ENCODE data around the gene PRDM2. TPM values are rescaled to one million over a fixed set of nuclear protein-coding genes. Genes with fewer than 3 reads are reported as not detected.

The PRDM2 gene
- total RNA-seq, 6 experiments from 2014 or later, result 20.9 to 26.9 (median 25.7) TPM

DNA sequence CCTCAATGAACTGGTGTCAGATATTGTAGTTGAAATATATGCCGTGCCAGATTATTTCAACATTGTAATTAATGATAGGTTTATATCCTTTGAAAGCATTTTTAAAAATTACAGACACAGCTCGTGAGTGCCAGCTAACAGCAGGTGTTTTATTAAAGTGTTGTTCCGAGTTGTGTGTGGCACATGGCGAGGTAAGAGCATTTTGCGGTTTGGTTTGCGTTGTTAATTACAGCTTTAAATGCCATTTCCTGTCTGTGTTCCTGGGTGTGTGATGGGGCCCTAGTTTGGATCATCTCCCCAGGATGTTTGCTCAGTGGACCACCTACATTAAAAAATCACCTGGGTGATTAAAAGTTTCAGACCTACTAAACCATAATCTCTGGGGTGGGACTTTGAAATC, 97.4 kb downstream of the PRDM2 start:
- Mint-ChIP-seq H3K27me3 (ENCODE audit: insufficient read depth) (peaks cover 6% of the 10 kb centered on the region), H3K9me3 (no peaks in the 10 kb centered on the region), H3K4me1 (ENCODE audit: low read depth) (peaks cover 6% of the 10 kb centered on the region), H3K27ac (no peak overlapping the region), H3K4me3 (no peak overlapping the region), H3K36me3 (ENCODE audit: low read depth) (peaks cover 29% of the 10 kb centered on the region)
- TF ChIP-seq, protein P1, sequence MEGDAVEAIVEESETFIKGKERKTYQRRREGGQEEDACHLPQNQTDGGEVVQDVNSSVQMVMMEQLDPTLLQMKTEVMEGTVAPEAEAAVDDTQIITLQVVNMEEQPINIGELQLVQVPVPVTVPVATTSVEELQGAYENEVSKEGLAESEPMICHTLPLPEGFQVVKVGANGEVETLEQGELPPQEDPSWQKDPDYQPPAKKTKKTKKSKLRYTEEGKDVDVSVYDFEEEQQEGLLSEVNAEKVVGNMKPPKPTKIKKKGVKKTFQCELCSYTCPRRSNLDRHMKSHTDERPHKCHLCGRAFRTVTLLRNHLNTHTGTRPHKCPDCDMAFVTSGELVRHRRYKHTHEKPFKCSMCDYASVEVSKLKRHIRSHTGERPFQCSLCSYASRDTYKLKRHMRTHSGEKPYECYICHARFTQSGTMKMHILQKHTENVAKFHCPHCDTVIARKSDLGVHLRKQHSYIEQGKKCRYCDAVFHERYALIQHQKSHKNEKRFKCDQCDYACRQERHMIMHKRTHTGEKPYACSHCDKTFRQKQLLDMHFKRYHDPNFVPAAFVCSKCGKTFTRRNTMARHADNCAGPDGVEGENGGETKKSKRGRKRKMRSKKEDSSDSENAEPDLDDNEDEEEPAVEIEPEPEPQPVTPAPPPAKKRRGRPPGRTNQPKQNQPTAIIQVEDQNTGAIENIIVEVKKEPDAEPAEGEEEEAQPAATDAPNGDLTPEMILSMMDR (IDR thresholded peaks at IDR 0.05), result no peak
- no peak for DNase-seq

DNA sequence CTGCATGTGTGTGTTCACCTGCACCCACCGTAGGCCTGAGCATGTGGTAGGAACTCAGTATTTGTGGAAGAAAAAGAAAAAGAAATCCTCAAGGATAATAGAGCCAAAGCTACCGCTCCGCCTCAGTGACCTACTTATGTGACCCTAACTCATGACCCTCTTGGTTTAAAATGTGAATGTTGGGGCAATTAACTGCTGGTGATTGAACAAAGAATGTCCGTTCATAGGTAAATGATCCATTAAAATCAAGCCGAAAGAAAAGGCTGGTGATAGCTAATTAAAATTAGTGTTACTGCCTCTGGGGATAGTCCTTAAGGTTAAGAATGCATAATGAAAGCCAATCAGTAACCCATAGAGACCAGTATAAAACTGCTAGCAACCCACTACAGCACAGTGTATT, 98.1 kb downstream of the PRDM2 start:
- H3K27me3 Mint-ChIP-seq (ENCODE audit: insufficient read depth), result peaks cover 6% of the 10 kb centered on the region
- TF ChIP-seq, protein P1 (IDR thresholded peaks at IDR 0.05), result no peak
- peaks cover 22% of the 10 kb centered on the region for H3K36me3 Mint-ChIP-seq (ENCODE audit: low read depth)
- no peaks in the 10 kb centered on the region for H3K9me3 Mint-ChIP-seq
- H3K27ac Mint-ChIP-seq, result no peak overlapping the region
- no peaks in the 10 kb centered on the region for H3K4me1 Mint-ChIP-seq (ENCODE audit: low read depth)
- no peak overlapping the region for H3K4me3 Mint-ChIP-seq
- no peak for DNase-seq

DNA sequence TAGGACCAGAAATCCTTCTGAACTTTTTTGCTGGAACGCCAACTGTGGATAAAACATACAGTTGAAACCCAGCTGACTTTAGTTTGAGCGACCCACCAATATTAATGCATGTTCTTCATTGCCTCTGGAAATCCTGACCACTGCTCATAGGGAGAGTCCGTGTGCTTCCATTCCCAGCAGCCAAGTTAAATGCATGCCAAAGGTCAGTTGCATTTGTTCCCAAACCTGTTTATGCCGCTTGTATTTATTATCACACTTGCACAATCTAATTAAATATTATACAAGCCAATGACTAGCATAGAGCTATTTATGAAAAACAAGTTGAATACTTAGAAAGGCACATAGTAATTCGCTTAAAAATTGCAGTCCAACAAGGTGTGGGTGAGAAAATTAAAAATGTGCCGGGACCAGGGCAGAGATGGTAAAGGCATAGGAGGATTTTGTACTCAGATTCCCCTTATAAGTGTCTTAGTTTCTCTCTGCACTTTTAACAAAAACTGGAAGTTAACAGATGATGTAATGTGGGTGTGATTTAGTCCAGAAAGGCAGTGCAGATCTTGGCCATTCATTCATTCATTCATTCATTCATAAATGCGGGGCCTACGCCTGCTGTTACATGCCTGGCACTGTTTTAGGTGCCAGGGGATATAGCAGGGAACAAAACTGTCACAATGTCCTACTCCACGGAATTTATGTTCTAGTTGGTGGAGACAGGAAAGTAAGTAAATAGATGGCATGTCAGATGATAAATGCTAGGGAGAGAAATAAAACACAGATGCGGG, 99.7 kb downstream of the PRDM2 start:
- no peak for DNase-seq
- H3K27ac Mint-ChIP-seq, result no peak overlapping the region
- H3K9me3 Mint-ChIP-seq, result no peaks in the 10 kb centered on the region
- H3K36me3 Mint-ChIP-seq (ENCODE audit: low read depth), result peaks cover 16% of the 10 kb centered on the region; the same call in 1 of the 2 replicates
- no peaks in the 10 kb centered on the region for H3K4me1 Mint-ChIP-seq (ENCODE audit: low read depth)
- TF ChIP-seq, protein P1 (IDR thresholded peaks at IDR 0.05), result no peak
- H3K4me3 Mint-ChIP-seq, result no peak overlapping the region
- peaks cover 6% of the 10 kb centered on the region for H3K27me3 Mint-ChIP-seq (ENCODE audit: insufficient read depth)

DNA sequence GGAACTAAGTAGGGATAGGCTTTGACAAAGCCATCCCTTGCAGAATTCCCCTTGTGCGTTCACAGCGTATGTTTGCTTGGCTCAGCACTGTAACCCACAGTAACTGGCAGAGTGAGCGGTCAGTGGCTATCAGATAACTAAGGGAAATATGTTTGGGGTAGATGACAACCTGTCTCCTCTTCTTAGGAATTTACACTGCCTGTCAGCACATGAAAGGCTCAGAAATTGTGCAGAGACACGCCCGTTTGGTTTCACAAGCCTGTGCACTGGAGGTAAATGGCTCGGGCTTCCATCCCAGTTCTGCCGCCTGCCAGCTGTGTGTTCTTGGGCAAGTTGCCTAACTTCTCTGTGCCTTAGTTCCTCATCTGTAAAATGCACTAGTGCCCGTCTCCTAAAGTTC, 101.2 kb downstream of the PRDM2 start:
- Mint-ChIP-seq H3K27ac (no peak overlapping the region), H3K36me3 (ENCODE audit: low read depth) (0 out of 2 replicates have a peak, but pooled peaks cover 5% of the 10 kb centered on the region), H3K4me3 (no peak overlapping the region), H3K9me3 (no peaks in the 10 kb centered on the region), H3K27me3 (ENCODE audit: insufficient read depth) (peaks cover 6% of the 10 kb centered on the region), H3K4me1 (ENCODE audit: low read depth) (no peaks in the 10 kb centered on the region)
- TF ChIP-seq, protein P1 (IDR thresholded peaks at IDR 0.05), result no peak
- no peak for DNase-seq

DNA sequence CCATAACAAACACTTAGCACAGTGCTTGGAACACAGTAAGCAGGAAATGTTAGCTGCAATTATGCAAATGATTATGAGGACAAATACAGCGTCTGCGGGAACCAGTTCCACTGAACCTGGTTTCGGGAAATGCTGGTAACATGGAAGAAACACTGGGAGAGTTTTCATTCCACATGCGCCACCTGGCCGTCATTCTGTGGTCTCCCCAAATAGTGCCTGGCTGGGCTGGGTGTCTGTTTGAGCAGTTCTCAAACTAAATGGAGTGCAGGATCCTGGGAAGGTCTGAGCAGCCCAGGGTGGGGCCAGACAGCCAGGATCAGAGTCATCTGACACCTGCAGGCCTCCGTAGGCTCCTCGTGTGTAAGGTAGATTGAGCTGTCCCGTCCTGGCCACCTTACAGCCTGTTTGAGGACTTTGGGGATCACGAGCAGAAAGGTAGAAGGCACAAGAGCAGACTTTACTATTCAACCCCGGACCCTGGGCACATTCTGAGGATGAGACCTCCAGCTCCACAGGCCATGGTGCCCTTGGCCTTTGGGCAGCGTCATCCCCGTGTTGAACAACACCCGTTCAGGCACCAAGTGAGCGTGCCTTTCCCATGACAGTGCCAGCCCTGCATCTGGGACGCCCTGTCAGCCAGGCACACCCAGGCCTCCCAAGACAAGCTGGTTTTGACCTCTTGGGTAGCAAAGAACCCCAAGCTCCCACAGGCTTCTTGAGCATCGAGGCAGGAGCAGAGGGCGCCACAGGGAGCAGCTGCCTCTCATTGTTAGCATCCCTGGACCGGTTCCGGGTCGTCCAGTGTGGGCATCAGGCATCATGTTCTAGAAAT, 101.9 kb downstream of the PRDM2 start:
- Mint-ChIP-seq H3K27me3 (ENCODE audit: insufficient read depth) (peaks cover 6% of the 10 kb centered on the region), H3K4me1 (ENCODE audit: low read depth) (no peaks in the 10 kb centered on the region), H3K27ac (no peak overlapping the region), H3K4me3 (no peak overlapping the region), H3K36me3 (ENCODE audit: low read depth) (0 out of 2 replicates have a peak, but pooled peaks cover 5% of the 10 kb centered on the region), H3K9me3 (no peaks in the 10 kb centered on the region)
- TF ChIP-seq, protein P1 (IDR thresholded peaks at IDR 0.05), result no peak
- no peak for DNase-seq

Data from HFFc6 (cell line).